Measurements from ENCODE around the gene ENPEP. TPM values are rescaled to one million over a fixed set of nuclear protein-coding genes. Genes with fewer than 3 reads are reported as not detected.
"Not testable (repeated sequence)": the region's sequence is repeated elsewhere in the genome, so short reads cannot be mapped to it uniquely, and the experiment has no call there.

ENPEP gene
- total and polyA plus RNA-seq, 10 of the 15 experiments (the other 5 are each of a cell fraction or from before 2014, with no cell fraction given) = 0.03 TPM; not detected in 9

GRCh38 chr4:110439209-110439608 is 36.7 kb upstream of the ENPEP start:
- H3K4me3 ChIP-seq; H2AFZ ChIP-seq (ENCODE audit: control insufficient read depth, low read depth, low read length); H3K4me2 ChIP-seq (ENCODE audit: control insufficient read depth, insufficient read depth); H3K27ac ChIP-seq (ENCODE audit: control insufficient read depth, insufficient read depth); DNase-seq (ENCODE audit: low read depth, low spot score); POLR2A ChIA-PET; H3K79me2 ChIP-seq (ENCODE audit: control insufficient read depth, insufficient read depth, low read length); RAD21 ChIA-PET (ENCODE audit: unreplicated experiment); H3K4me1 ChIP-seq (ENCODE audit: control insufficient read depth, insufficient read depth, low read length); H4K20me1 ChIP-seq (ENCODE audit: control insufficient read depth, insufficient read depth); in situ Hi-C loops (cut with MboI); CTCF ChIA-PET; H3K9me3 ChIP-seq (replicated peaks; ENCODE audit: control insufficient read depth, insufficient read depth, low read length); H3K36me3 ChIP-seq (ENCODE audit: control insufficient read depth in 2 of 2, insufficient read depth in 2 of 2, low read length in 1 of 2); SMC1A ChIA-PET (ENCODE audit: uncharacterized antibody, unreplicated experiment); H3K9ac ChIP-seq (ENCODE audit: control insufficient read depth, insufficient read depth, low read length); FAIRE-seq; ATAC-seq; H3K27me3 ChIP-seq (replicated peaks in 1 of 2; ENCODE audit: control insufficient read depth in 2 of 2, insufficient read depth in 2 of 2, low read length in 1 of 2); intact Hi-C loops (cut with micrococcal nuclease; ENCODE audit: unreplicated experiment); BruUV-seq (replicated peaks): not testable (repeated sequence)
- WGBS (ENCODE audit: insufficient coverage, insufficient replicate concordance, low lambda C conversion rate, missing lambda C conversion rate) = 33% methylated on average over 1 of the region's 1 CpG

GRCh38 chr4:110442309-110442708 is 33.6 kb upstream of the ENPEP start:
- ChIA-PET POLR2A (no interaction called here), CTCF (interaction anchor here (0.7 to 0.8 kb wide), 2 partner anchors 67 to 75 kb away, joined by 3 read pairs; no protein-coding TSS in a partner anchor), RAD21 (ENCODE audit: unreplicated experiment) (no interaction called here), SMC1A (ENCODE audit: uncharacterized antibody, unreplicated experiment) (no interaction called here)
- Histone ChIP-seq H3K36me3 (ENCODE audit: control insufficient read depth in 2 of 2, insufficient read depth in 2 of 2, low read length in 1 of 2) (no peaks in the 10 kb centered on the region), H3K9me3 (replicated peaks; ENCODE audit: control insufficient read depth, insufficient read depth, low read length) (no peaks in the 10 kb centered on the region), H4K20me1 (ENCODE audit: control insufficient read depth, insufficient read depth) (no peaks in the 10 kb centered on the region), H3K4me1 (ENCODE audit: control insufficient read depth, insufficient read depth, low read length) (no peaks in the 10 kb centered on the region), H2AFZ (ENCODE audit: control insufficient read depth, low read depth, low read length) (no peak overlapping the region), H3K79me2 (ENCODE audit: control insufficient read depth, insufficient read depth, low read length) (no peaks in the 10 kb centered on the region), H3K9ac (ENCODE audit: control insufficient read depth, insufficient read depth, low read length) (no peak overlapping the region), H3K27me3 (replicated peaks in 1 of 2; ENCODE audit: control insufficient read depth in 2 of 2, insufficient read depth in 2 of 2, low read length in 1 of 2) (no peaks in the 10 kb centered on the region; a peak in 1 of 4 replicates), H3K4me2 (ENCODE audit: control insufficient read depth, insufficient read depth) (no peak overlapping the region), H3K27ac (ENCODE audit: control insufficient read depth, insufficient read depth) (no peak overlapping the region), H3K4me3 (no peak overlapping the region)
- ATAC-seq = no peak
- no peak for DNase-seq (ENCODE audit: low read depth, low spot score)
- no peak for FAIRE-seq
- in situ Hi-C loops (cut with MboI) = no loop called here
- 68% methylated on average over 2 of the region's 2 CpGs for WGBS (ENCODE audit: insufficient coverage, insufficient replicate concordance, low lambda C conversion rate, missing lambda C conversion rate)
- intact Hi-C loops (cut with micrococcal nuclease; ENCODE audit: unreplicated experiment) = no loop called here
- no TSS peak for BruUV-seq (replicated peaks)
- TF ChIP-seq STAT3 (IDR thresholded peaks at IDR 0.05; ENCODE audit: low read depth, low read length) (no peak), MYC (IDR thresholded peaks at IDR 0.05; ENCODE audit: insufficient read depth, insufficient read length, insufficient replicate concordance, low read length, severe bottlenecking) (no peak), ZNF592 (IDR thresholded peaks at IDR 0.05) (no peak), RAD21 (IDR thresholded peaks at IDR 0.05; ENCODE audit: insufficient read depth, low read depth, low read length) (no peak), ZNF24 (IDR thresholded peaks at IDR 0.05) (no peak), RAD51 (IDR thresholded peaks at IDR 0.05) (no peak), BCL3 (IDR thresholded peaks at IDR 0.05; ENCODE audit: borderline replicate concordance, insufficient read depth, low read depth, low read length, poor library complexity, severe bottlenecking) (no peak), PRDM15 (CRISPR knock-in tag; IDR thresholded peaks at IDR 0.05) (no peak)

Data from GM12878 (cell line).